ENCODE measurements around the gene IRF3.

The IRF3 gene

DNA sequence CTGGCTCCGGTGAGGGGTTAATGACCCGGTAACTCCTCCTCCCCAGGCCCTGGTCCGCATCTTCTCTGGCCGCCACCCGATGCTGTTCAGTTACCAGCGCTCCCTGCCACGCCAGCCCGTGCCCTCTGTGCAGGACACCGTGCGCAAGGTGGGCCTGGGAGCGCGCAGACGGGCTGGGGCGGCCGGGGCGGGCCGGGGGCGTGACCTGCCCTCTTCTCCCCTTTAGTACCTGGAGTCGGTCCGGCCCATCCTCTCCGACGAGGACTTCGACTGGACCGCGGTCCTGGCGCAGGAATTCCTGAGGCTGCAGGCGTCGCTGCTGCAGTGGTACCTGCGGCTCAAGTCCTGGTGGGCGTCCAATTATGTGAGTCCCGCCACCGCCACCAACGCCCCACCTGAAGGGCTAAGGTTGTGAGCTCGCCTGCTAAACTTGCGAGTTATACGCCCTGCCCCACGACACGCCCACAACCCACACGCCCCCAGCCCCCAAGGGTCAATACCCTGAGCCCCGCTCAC is 35.7 kb upstream of the IRF3 start:
- no peaks in the 10 kb centered on the region for H3K27me3 ChIP-seq (ENCODE audit: control insufficient read depth, low read length)
- H3K9me2 ChIP-seq (replicated peaks; ENCODE audit: control insufficient read depth, low read length) = no peaks in the 10 kb centered on the region
- H4K20me1 ChIP-seq (ENCODE audit: control insufficient read depth, insufficient read depth, low read depth, low read length) = no peaks in the 10 kb centered on the region
- no peaks in the 10 kb centered on the region for H3K79me2 ChIP-seq (ENCODE audit: control insufficient read depth, low read length)
- H3K27ac ChIP-seq (ENCODE audit: low read depth, low read length) = no peak overlapping the region
- H3K4me1 ChIP-seq (ENCODE audit: control insufficient read depth, low read length) = no peaks in the 10 kb centered on the region
- H3K4me2 ChIP-seq (ENCODE audit: low read length) = no peak overlapping the region
- TF ChIP-seq EZH2phosphoT487 (IDR thresholded peaks at IDR 0.05; ENCODE audit: borderline replicate concordance, low read length) = no peak
- TF ChIP-seq CTCF (IDR thresholded peaks at IDR 0.05; ENCODE audit: low read depth, low read length, poor library complexity, severe bottlenecking) = no peak
- H3K36me3 ChIP-seq (ENCODE audit: control insufficient read depth, low read length) = no peaks in the 10 kb centered on the region
- no peaks in the 10 kb centered on the region for H3K9me3 ChIP-seq (ENCODE audit: control insufficient read depth, insufficient read depth, low read length)
- H3F3A ChIP-seq (ENCODE audit: control insufficient read depth, insufficient read depth) = no peaks in the 10 kb centered on the region
- H3K4me3 ChIP-seq (ENCODE audit: low read length) = no peak overlapping the region

DNA sequence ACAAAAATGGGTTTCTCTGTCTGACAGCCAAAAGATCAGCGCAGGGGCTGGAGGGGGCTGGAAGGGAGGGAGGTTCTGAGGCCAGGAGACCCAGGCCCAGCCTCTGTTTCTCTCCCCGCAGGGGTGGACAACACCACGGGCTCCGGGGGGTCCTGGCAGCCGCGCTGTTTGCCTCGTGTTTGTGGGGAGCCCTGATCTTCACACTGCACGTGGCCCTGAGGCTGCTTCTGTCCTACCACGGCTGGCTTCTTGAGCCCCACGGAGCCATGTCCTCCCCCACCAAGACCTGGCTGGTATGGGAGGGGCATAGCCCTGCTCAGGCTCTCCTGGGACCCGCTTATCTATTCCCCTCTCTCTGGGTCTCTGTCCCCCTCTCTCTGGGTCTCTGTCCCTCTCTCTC is 34.9 kb upstream of the IRF3 start:
- H3K36me3 ChIP-seq (ENCODE audit: control insufficient read depth, low read length) = no peaks in the 10 kb centered on the region
- no peak for TF ChIP-seq CTCF (IDR thresholded peaks at IDR 0.05; ENCODE audit: low read depth, low read length, poor library complexity, severe bottlenecking)
- no peak for TF ChIP-seq EZH2phosphoT487 (IDR thresholded peaks at IDR 0.05; ENCODE audit: borderline replicate concordance, low read length)
- no peaks in the 10 kb centered on the region for H4K20me1 ChIP-seq (ENCODE audit: control insufficient read depth, insufficient read depth, low read depth, low read length)

DNA sequence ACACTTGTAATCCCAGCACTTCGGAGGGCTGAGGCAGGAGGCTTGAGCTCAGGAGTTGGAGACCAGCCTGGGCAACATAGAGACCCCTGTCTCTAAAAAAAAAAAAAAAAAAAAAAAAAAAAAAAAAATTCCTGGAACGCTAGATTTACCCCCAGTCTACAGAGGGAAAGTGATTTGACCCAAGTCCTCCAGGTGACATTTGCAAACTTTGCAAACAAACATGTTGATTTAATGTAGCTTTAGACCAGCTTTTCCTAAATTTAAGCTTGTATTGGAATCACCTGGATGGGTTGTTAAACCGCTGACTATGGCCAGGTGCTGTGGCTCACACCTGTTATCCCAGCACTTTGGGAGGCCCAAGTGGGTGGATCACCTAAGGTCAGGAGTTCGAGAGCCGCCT is 33.7 kb upstream of the IRF3 start:
- H3K9me3 ChIP-seq (ENCODE audit: control insufficient read depth, insufficient read depth, low read length) = no peaks in the 10 kb centered on the region
- no peak overlapping the region for H3K4me2 ChIP-seq (ENCODE audit: low read length)
- no peaks in the 10 kb centered on the region for H3K4me1 ChIP-seq (ENCODE audit: control insufficient read depth, low read length)
- H3K27ac ChIP-seq (ENCODE audit: low read depth, low read length) = no peak overlapping the region
- H3K36me3 ChIP-seq (ENCODE audit: control insufficient read depth, low read length) = no peaks in the 10 kb centered on the region
- no peak for TF ChIP-seq CTCF (IDR thresholded peaks at IDR 0.05; ENCODE audit: low read depth, low read length, poor library complexity, severe bottlenecking)
- no peak for TF ChIP-seq EZH2phosphoT487 (IDR thresholded peaks at IDR 0.05; ENCODE audit: borderline replicate concordance, low read length)
- H3K27me3 ChIP-seq (ENCODE audit: control insufficient read depth, low read length) = no peaks in the 10 kb centered on the region
- H3K79me2 ChIP-seq (ENCODE audit: control insufficient read depth, low read length) = no peaks in the 10 kb centered on the region
- H3K4me3 ChIP-seq (ENCODE audit: low read length) = no peak overlapping the region
- H3F3A ChIP-seq (ENCODE audit: control insufficient read depth, insufficient read depth) = no peaks in the 10 kb centered on the region
- H3K9me2 ChIP-seq (replicated peaks; ENCODE audit: control insufficient read depth, low read length) = no peaks in the 10 kb centered on the region
- no peaks in the 10 kb centered on the region for H4K20me1 ChIP-seq (ENCODE audit: control insufficient read depth, insufficient read depth, low read depth, low read length)

More for the DNA sequence above, 34.9 kb upstream of the IRF3 start:
- H3K4me1 ChIP-seq (ENCODE audit: control insufficient read depth, low read length) = no peaks in the 10 kb centered on the region
- H3F3A ChIP-seq (ENCODE audit: control insufficient read depth, insufficient read depth) = no peaks in the 10 kb centered on the region
- no peaks in the 10 kb centered on the region for H3K9me2 ChIP-seq (replicated peaks; ENCODE audit: control insufficient read depth, low read length)
- H3K4me2 ChIP-seq (ENCODE audit: low read length) = no peak overlapping the region
- no peak overlapping the region for H3K4me3 ChIP-seq (ENCODE audit: low read length)
- H3K79me2 ChIP-seq (ENCODE audit: control insufficient read depth, low read length) = no peaks in the 10 kb centered on the region
- H3K27ac ChIP-seq (ENCODE audit: low read depth, low read length) = no peak overlapping the region
- no peaks in the 10 kb centered on the region for H3K27me3 ChIP-seq (ENCODE audit: control insufficient read depth, low read length)
- H3K9me3 ChIP-seq (ENCODE audit: control insufficient read depth, insufficient read depth, low read length) = no peaks in the 10 kb centered on the region

Data from DOHH2 (cell line).